SK-N-SH (cell line): ENCODE data around the gene ADGRG3.

Experiments used
- EZH2phosphoT487 ChIP-seq: fragments of 200-600 bp; sonication (generic); IDR thresholded peaks from 2 replicates; pipeline ENCODE4 v1.6.1; 2017; ENCODE audit warnings: low read depth, mixed run types, mild to moderate bottlenecking, antibody characterized with exemption, moderate library complexity, borderline replicate concordance
- FOXJ3 ChIP-seq: sonication (generic); formaldehyde crosslinking; IDR thresholded peaks from 2 replicates; pipeline ENCODE4 v1.5.1; 2020; ENCODE audit warnings: mild to moderate bottlenecking, missing genetic modification reagents
- POLR2AphosphoS5 ChIP-seq: IDR thresholded peaks from 2 replicates; pipeline ENCODE4 v1.6.1; 2012; ENCODE audit warnings: low read depth, low read length
- TF ChIP-seq, protein P1 (sequence below): fragments of 200-600 bp; sonication (generic); IDR thresholded peaks from 2 replicates; pipeline ENCODE4 v1.6.1; 2017; ENCODE audit warnings: antibody characterized with exemption, mild to moderate bottlenecking, moderate library complexity
- TF ChIP-seq, protein P2 (sequence below): IDR thresholded peaks from 2 replicates; pipeline ENCODE4 v1.6.1; 2012; ENCODE audit warnings: mild to moderate bottlenecking, low read depth, low read length, moderate library complexity

DNA sequence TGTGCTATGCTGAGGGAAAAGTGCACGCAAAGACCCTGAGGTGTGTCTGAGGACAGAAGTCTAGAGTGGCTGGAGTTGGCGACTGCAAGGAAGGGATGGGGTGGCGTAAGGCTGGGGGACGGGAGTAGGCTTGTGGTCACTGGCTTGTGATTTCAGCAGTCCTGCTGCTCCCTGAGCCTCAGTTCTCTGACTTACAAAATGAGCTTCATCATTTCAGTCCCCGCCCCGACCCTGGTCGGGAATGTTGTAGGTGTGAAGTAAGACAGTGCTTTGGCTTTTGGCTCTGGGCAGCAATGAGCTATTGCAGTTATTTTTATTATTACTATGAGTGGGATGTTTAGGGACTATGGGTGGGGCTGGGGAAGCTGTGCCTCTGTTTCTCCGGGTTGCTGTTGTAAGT lies 31.1 kb upstream of the ADGRG3 start:
- TF ChIP-seq EZH2phosphoT487 (no peak), POLR2AphosphoS5 (no peak), FOXJ3 (CRISPR knock-in tag) (no peak)
- TF ChIP-seq, protein P1, sequence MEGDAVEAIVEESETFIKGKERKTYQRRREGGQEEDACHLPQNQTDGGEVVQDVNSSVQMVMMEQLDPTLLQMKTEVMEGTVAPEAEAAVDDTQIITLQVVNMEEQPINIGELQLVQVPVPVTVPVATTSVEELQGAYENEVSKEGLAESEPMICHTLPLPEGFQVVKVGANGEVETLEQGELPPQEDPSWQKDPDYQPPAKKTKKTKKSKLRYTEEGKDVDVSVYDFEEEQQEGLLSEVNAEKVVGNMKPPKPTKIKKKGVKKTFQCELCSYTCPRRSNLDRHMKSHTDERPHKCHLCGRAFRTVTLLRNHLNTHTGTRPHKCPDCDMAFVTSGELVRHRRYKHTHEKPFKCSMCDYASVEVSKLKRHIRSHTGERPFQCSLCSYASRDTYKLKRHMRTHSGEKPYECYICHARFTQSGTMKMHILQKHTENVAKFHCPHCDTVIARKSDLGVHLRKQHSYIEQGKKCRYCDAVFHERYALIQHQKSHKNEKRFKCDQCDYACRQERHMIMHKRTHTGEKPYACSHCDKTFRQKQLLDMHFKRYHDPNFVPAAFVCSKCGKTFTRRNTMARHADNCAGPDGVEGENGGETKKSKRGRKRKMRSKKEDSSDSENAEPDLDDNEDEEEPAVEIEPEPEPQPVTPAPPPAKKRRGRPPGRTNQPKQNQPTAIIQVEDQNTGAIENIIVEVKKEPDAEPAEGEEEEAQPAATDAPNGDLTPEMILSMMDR, result no peak
- TF ChIP-seq, protein P2, sequence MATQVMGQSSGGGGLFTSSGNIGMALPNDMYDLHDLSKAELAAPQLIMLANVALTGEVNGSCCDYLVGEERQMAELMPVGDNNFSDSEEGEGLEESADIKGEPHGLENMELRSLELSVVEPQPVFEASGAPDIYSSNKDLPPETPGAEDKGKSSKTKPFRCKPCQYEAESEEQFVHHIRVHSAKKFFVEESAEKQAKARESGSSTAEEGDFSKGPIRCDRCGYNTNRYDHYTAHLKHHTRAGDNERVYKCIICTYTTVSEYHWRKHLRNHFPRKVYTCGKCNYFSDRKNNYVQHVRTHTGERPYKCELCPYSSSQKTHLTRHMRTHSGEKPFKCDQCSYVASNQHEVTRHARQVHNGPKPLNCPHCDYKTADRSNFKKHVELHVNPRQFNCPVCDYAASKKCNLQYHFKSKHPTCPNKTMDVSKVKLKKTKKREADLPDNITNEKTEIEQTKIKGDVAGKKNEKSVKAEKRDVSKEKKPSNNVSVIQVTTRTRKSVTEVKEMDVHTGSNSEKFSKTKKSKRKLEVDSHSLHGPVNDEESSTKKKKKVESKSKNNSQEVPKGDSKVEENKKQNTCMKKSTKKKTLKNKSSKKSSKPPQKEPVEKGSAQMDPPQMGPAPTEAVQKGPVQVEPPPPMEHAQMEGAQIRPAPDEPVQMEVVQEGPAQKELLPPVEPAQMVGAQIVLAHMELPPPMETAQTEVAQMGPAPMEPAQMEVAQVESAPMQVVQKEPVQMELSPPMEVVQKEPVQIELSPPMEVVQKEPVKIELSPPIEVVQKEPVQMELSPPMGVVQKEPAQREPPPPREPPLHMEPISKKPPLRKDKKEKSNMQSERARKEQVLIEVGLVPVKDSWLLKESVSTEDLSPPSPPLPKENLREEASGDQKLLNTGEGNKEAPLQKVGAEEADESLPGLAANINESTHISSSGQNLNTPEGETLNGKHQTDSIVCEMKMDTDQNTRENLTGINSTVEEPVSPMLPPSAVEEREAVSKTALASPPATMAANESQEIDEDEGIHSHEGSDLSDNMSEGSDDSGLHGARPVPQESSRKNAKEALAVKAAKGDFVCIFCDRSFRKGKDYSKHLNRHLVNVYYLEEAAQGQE, result no peak
